Measurements from ENCODE around the gene NPC1L1.

DNA sequence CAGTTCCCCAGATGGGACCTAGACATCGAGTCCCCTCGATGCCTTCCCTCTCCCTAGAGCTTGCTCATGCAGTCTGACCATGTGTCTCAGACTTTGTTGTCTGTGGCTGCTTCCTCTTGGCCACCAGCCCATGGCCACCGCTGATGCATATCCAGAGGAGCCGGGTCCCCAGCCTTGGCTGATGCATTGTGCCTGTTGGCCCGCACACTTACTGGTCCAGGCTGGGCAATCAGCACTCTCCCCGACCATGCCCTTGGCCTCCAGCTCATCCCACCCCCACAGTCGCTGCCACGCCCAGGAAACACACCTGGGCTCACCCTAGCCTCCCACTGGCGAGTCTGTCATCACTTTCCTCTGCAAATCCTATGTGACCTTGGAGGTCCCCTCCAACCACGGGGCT is 10.1 kb downstream of the NPC1L1 start:
- TF ChIP-seq ZBED1 (IDR thresholded peaks at IDR 0.05; ENCODE audit: borderline replicate concordance) (no peak), EZH2 (IDR thresholded peaks at IDR 0.05; ENCODE audit: borderline replicate concordance, control insufficient read depth, low read depth, low read length) (no peak), ETV6 (conservative IDR thresholded peaks at IDR 0.05 in 1 of 2, IDR thresholded peaks at IDR 0.05 in 1 of 2; ENCODE audit: borderline replicate concordance in 1 of 2, low read depth in 1 of 2) (no peak), MEF2A (IDR thresholded peaks at IDR 0.05; ENCODE audit: insufficient read depth, low read depth, low read length) (no peak), POLR2AphosphoS5 (IDR thresholded peaks at IDR 0.05; ENCODE audit: low read length) (no peak), CREB1 (IDR thresholded peaks at IDR 0.05; ENCODE audit: low read depth) (no peak), ZNF384 (IDR thresholded peaks at IDR 0.05; ENCODE audit: borderline replicate concordance, low read depth, low read length) (no peak), ATF7 (IDR thresholded peaks at IDR 0.05; ENCODE audit: low read depth) (no peak)
- TF ChIP-seq, protein P1, sequence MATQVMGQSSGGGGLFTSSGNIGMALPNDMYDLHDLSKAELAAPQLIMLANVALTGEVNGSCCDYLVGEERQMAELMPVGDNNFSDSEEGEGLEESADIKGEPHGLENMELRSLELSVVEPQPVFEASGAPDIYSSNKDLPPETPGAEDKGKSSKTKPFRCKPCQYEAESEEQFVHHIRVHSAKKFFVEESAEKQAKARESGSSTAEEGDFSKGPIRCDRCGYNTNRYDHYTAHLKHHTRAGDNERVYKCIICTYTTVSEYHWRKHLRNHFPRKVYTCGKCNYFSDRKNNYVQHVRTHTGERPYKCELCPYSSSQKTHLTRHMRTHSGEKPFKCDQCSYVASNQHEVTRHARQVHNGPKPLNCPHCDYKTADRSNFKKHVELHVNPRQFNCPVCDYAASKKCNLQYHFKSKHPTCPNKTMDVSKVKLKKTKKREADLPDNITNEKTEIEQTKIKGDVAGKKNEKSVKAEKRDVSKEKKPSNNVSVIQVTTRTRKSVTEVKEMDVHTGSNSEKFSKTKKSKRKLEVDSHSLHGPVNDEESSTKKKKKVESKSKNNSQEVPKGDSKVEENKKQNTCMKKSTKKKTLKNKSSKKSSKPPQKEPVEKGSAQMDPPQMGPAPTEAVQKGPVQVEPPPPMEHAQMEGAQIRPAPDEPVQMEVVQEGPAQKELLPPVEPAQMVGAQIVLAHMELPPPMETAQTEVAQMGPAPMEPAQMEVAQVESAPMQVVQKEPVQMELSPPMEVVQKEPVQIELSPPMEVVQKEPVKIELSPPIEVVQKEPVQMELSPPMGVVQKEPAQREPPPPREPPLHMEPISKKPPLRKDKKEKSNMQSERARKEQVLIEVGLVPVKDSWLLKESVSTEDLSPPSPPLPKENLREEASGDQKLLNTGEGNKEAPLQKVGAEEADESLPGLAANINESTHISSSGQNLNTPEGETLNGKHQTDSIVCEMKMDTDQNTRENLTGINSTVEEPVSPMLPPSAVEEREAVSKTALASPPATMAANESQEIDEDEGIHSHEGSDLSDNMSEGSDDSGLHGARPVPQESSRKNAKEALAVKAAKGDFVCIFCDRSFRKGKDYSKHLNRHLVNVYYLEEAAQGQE (IDR thresholded peaks at IDR 0.05; ENCODE audit: low read depth, low read length), result no peak
- TF ChIP-seq, protein P2, sequence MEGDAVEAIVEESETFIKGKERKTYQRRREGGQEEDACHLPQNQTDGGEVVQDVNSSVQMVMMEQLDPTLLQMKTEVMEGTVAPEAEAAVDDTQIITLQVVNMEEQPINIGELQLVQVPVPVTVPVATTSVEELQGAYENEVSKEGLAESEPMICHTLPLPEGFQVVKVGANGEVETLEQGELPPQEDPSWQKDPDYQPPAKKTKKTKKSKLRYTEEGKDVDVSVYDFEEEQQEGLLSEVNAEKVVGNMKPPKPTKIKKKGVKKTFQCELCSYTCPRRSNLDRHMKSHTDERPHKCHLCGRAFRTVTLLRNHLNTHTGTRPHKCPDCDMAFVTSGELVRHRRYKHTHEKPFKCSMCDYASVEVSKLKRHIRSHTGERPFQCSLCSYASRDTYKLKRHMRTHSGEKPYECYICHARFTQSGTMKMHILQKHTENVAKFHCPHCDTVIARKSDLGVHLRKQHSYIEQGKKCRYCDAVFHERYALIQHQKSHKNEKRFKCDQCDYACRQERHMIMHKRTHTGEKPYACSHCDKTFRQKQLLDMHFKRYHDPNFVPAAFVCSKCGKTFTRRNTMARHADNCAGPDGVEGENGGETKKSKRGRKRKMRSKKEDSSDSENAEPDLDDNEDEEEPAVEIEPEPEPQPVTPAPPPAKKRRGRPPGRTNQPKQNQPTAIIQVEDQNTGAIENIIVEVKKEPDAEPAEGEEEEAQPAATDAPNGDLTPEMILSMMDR (IDR thresholded peaks at IDR 0.05 in 2 of 3, conservative IDR thresholded peaks at IDR 0.05 in 1 of 3; ENCODE audit: control insufficient read depth in 2 of 3, extremely low read depth in 1 of 3, insufficient read depth in 1 of 3, low read depth in 3 of 3, low read length in 3 of 3), result no peak
